Activated B cell treated with CpG ODN at 0.5 μM for 24 hours (primary cell): Measurements from ENCODE around the gene LTB4R. TPM values are rescaled to one million over a fixed set of nuclear protein-coding genes. Genes with fewer than 3 reads are reported as not detected.

Experiments
- ATAC-seq: fragments of 200-7000 bp; cut with Tn5 transposase; one replicate; pipeline ENCODE4 v1.10.0; 2021; ENCODE audit warnings: low read depth, mild to moderate bottlenecking, moderate library complexity
- CTCF ChIA-PET: fragments of 350-600 bp; sonication (Branson Sonifier 250); formaldehyde crosslinking; loops from one replicate; lab custom pipeline; 2021; ENCODE audit warnings: antibody characterized with exemption; lab: Charles Lee
- POLR2A ChIA-PET: fragments of 350-600 bp; sonication (Branson Sonifier 250); formaldehyde crosslinking; loops from one replicate; lab custom pipeline; 2021; ENCODE audit warnings: antibody characterized with exemption; lab: Charles Lee
- DNase-seq: peaks from one replicate; pipeline ENCODE4 v3.0.0; 2022
- H3K27ac Mint-ChIP-seq: one replicate; pipeline ENCODE4 v1.8.0; 2020; ENCODE audit warnings: mixed read lengths
- H3K27me3 Mint-ChIP-seq: one replicate; pipeline ENCODE4 v1.8.0; 2021; ENCODE audit warnings: mixed read lengths
- H3K36me3 Mint-ChIP-seq: one replicate; pipeline ENCODE4 v1.8.0; 2021; ENCODE audit warnings: low read depth, mixed read lengths
- H3K4me1 Mint-ChIP-seq: one replicate; pipeline ENCODE4 v1.8.0; 2021; ENCODE audit warnings: mixed read lengths
- H3K4me3 Mint-ChIP-seq: one replicate; pipeline ENCODE4 v1.8.0; 2020; ENCODE audit warnings: mild to moderate bottlenecking, mixed read lengths
- H3K9me3 Mint-ChIP-seq: one replicate; pipeline ENCODE4 v1.8.0; 2020; ENCODE audit warnings: mixed read lengths
- CTCF ChIP-seq: fragments of 200-600 bp; IDR thresholded peaks from one replicate; pipeline ENCODE4 v1.8.0; 2022; ENCODE audit warnings: antibody characterized with exemption, mild to moderate bottlenecking
- intact Hi-C: fragments of 100-400 bp; cut with micrococcal nuclease; formaldehyde crosslinking; loops from one replicate; pipeline ENCODE4 v1.15.1; 2024
- total RNA-seq: library from RNA; stranded (reverse); gene quantifications from 2 replicates; pipeline ENCODE4 v1.2.3, GENCODE V29; 2022

LTB4R gene
- total RNA-seq, 1 donor from 2014 or later: 8.2 TPM

- intact Hi-C loops: no loop called here
- ATAC-seq (no peak), DNase-seq (no peak)
- Mint-ChIP-seq H3K36me3 (no peaks in the 10 kb centered on the region), H3K27me3 (no peaks in the 10 kb centered on the region), H3K9me3 (no peaks in the 10 kb centered on the region), H3K4me1 (peaks cover 60% of the 10 kb centered on the region), H3K4me3 (peak overlapping the region; percentile 28), H3K27ac (peak overlapping the region; percentile 78)
- POLR2A ChIA-PET: interaction anchor here (0.7 to 5.0 kb wide), 6 partner anchors 9 to 149 kb away, joined by 3 to 80 read pairs (median 30); partner anchors contain the start of genes KHNYN, MDP1, RABGGTA and TINF2
- CTCF ChIA-PET: interaction anchor here (1.4 to 5.4 kb wide), 4 partner anchors 10 to 52 kb away, joined by 3 to 31 read pairs (median 5); partner anchors contain the start of genes CIDEB, LTB4R, LTB4R2 and RABGGTA
- TF ChIP-seq CTCF: no peak
These were observed 29.7 kb upstream of the LTB4R start for GRCh38 chr14:24281636-24282035.

- TF ChIP-seq CTCF: no peak
- ChIA-PET CTCF (interaction anchor here (0.8 to 5.4 kb wide), 5 partner anchors 11 to 27 kb away, joined by 3 to 31 read pairs (median 3); partner anchors contain the start of genes CIDEB, LTB4R, LTB4R2 and RABGGTA), POLR2A (interaction anchor here (0.7 to 3.9 kb wide), 5 partner anchors 12 to 148 kb away, joined by 3 to 53 read pairs (median 8); partner anchors contain the start of genes KHNYN, RABGGTA and TINF2)
- Mint-ChIP-seq H3K36me3 (no peaks in the 10 kb centered on the region), H3K27me3 (no peaks in the 10 kb centered on the region), H3K27ac (no peak overlapping the region), H3K4me3 (no peak overlapping the region), H3K9me3 (no peaks in the 10 kb centered on the region), H3K4me1 (peaks cover 52% of the 10 kb centered on the region)
- intact Hi-C loops: no loop called here
- no peak for ATAC-seq
- no peak for DNase-seq
These were observed 28.6 kb upstream of the LTB4R start for GRCh38 chr14:24282736-24283135.

- intact Hi-C loops: no loop called here
- DNase-seq: no peak
- H3K4me3 Mint-ChIP-seq: no peak overlapping the region
- H3K4me1 Mint-ChIP-seq: peaks cover 44% of the 10 kb centered on the region
- H3K27me3 Mint-ChIP-seq: no peaks in the 10 kb centered on the region
- H3K36me3 Mint-ChIP-seq: peaks cover 2% of the 10 kb centered on the region
- no peak for TF ChIP-seq CTCF
- no peaks in the 10 kb centered on the region for H3K9me3 Mint-ChIP-seq
- H3K27ac Mint-ChIP-seq: no peak overlapping the region
- ChIA-PET CTCF (interaction anchor here (0.9 to 5.4 kb wide), 2 partner anchors 12 to 25 kb away, joined by 3 to 31 read pairs; partner anchors contain the start of genes CIDEB, LTB4R, LTB4R2 and RABGGTA), POLR2A (interaction anchor here (2.3 kb wide), 1 partner anchor 41 kb away, joined by 8 read pairs; the partner anchor contains the start of gene TINF2)
- no peak for ATAC-seq
These were observed 27.4 kb upstream of the LTB4R start for GRCh38 chr14:24283796-24284460.

GRCh38 chr14:24284501-24285035 is 26.7 kb upstream of the LTB4R start:
- Mint-ChIP-seq H3K36me3 (peaks cover 6% of the 10 kb centered on the region), H3K27me3 (no peaks in the 10 kb centered on the region), H3K9me3 (no peaks in the 10 kb centered on the region), H3K27ac (no peak overlapping the region), H3K4me3 (no peak overlapping the region), H3K4me1 (peaks cover 43% of the 10 kb centered on the region)
- intact Hi-C loops: no loop called here
- no peak for DNase-seq
- POLR2A ChIA-PET: interaction anchor here (2.3 kb wide), 1 partner anchor 42 kb away, joined by 8 read pairs; the partner anchor contains the start of gene TINF2
- CTCF ChIA-PET: no interaction called here
- TF ChIP-seq CTCF: no peak
- no peak for ATAC-seq

- ChIA-PET CTCF (no interaction called here), POLR2A (interaction anchor here (0.7 to 0.9 kb wide), 2 partner anchors 43 to 146 kb away, joined by 3 to 4 read pairs; partner anchors contain the start of gene TINF2)
- no peak overlapping the region for H3K27ac Mint-ChIP-seq
- H3K4me3 Mint-ChIP-seq: no peak overlapping the region
- intact Hi-C loops: no loop called here
- no peaks in the 10 kb centered on the region for H3K9me3 Mint-ChIP-seq
- TF ChIP-seq CTCF: no peak
- DNase-seq (no peak), ATAC-seq (no peak)
- peaks cover 13% of the 10 kb centered on the region for H3K36me3 Mint-ChIP-seq
- H3K27me3 Mint-ChIP-seq: no peaks in the 10 kb centered on the region
- H3K4me1 Mint-ChIP-seq: peaks cover 43% of the 10 kb centered on the region
These were observed 26.0 kb upstream of the LTB4R start for GRCh38 chr14:24285351-24285750.
